Omental fat pad (tissue), 4 donors: Measurements from ENCODE around the gene DYSF. TPM values are rescaled to one million over a fixed set of nuclear protein-coding genes. Genes with fewer than 3 reads are reported as not detected.
A peak's percentile ranks its signal among the peaks of the same experiment; 100 is the strongest.
"Not testable (repeated sequence)": the region's sequence is repeated elsewhere in the genome, so short reads cannot be mapped to it uniquely, and the experiment has no call there.

Experiments used
- ATAC-seq: fragments of 150-250 bp; one replicate; pipeline ENCODE4 v1.9.1; 2016; ENCODE audit warnings: mild to moderate bottlenecking, moderate library complexity; ENCODE audit not compliant: low FRiP score
- DNase-seq: peaks from one replicate; pipeline ENCODE4 v3.0.0-alpha.2; 2019; ENCODE audit warnings: low spot score
- total RNA-seq, 4 donors: library from RNA; depleted of rRNA; stranded (reverse); fragments of >200 nt; gene quantifications; one replicate each; pipeline ENCODE4 v1.1.0, GENCODE V29; 2016
- TF ChIP-seq, protein P1 (sequence below), 3 donors: fragments of 450-650 bp; IDR thresholded peaks; one replicate each; pipeline ENCODE4 v1.5.1; 2016 to 2017; ENCODE audit warnings: antibody characterized with exemption in 3 of 3, mild to moderate bottlenecking in 3 of 3, moderate library complexity in 2 of 3

The DYSF gene
- total RNA-seq: 10 to 100 TPM in 3 of 4 donors, 1 to 10 TPM in 1; 7.9 to 70.5 (median 17.8) TPM

- DNase-seq (no peak), ATAC-seq (peak; percentile 54)
- TF ChIP-seq, protein P1, sequence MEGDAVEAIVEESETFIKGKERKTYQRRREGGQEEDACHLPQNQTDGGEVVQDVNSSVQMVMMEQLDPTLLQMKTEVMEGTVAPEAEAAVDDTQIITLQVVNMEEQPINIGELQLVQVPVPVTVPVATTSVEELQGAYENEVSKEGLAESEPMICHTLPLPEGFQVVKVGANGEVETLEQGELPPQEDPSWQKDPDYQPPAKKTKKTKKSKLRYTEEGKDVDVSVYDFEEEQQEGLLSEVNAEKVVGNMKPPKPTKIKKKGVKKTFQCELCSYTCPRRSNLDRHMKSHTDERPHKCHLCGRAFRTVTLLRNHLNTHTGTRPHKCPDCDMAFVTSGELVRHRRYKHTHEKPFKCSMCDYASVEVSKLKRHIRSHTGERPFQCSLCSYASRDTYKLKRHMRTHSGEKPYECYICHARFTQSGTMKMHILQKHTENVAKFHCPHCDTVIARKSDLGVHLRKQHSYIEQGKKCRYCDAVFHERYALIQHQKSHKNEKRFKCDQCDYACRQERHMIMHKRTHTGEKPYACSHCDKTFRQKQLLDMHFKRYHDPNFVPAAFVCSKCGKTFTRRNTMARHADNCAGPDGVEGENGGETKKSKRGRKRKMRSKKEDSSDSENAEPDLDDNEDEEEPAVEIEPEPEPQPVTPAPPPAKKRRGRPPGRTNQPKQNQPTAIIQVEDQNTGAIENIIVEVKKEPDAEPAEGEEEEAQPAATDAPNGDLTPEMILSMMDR (IDR thresholded peaks at IDR 0.05): no peak
Observed at GRCh38 chr2:71453404-71454220, at the start of gene DYSF. DYSF (plus strand) TSS chr2:71453561.

- ATAC-seq (no peak), DNase-seq (no peak)
- TF ChIP-seq, protein P1 (IDR thresholded peaks at IDR 0.05): no peak
Observed at GRCh38 chr2:71409611-71410010, 43.8 kb upstream of the DYSF start.

GRCh38 chr2:71410696-71411095 lies 42.7 kb upstream of the DYSF start:
- TF ChIP-seq, protein P1 (IDR thresholded peaks at IDR 0.05): no peak
- ATAC-seq: no peak
- no peak for DNase-seq

GRCh38 chr2:71416866-71417265 lies 36.5 kb upstream of the DYSF start:
- DNase-seq, ATAC-seq: not testable (repeated sequence)

- DNase-seq: no peak
- TF ChIP-seq, protein P1 (IDR thresholded peaks at IDR 0.05): no peak
- ATAC-seq: no peak
Observed at GRCh38 chr2:71417300-71418202, 35.8 kb upstream of the DYSF start.

DNA sequence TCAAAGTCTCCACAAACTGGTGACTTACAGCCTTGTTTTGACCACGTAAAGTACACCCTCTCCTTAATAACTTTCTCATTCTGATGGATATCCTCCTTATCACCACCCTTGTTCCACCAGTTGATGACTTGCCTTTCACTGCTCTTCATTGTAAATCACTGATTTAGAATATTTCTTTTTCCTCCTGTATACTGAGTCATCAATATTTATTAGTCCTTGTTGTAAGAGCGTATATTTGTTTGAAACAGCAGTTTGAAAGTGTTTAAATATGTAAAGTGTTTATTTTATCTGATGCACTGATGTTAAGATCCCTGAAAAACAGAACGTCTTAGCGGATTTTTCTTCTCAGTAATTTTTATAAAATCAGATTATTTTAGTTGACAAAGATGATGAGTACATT lies 34.2 kb upstream of the DYSF start:
- ATAC-seq (no peak), DNase-seq (no peak)
- TF ChIP-seq, protein P1 (IDR thresholded peaks at IDR 0.05): no peak

- TF ChIP-seq, protein P1 (IDR thresholded peaks at IDR 0.05): no peak
Observed at GRCh38 chr2:71419976-71420375, 33.4 kb upstream of the DYSF start.

More at GRCh38 chr2:71419976-71420375, 33.4 kb upstream of the DYSF start:
- ATAC-seq: no peak
- no peak for DNase-seq
